ENCODE measurements around the gene RAET1E. TPM values are rescaled to one million over a fixed set of nuclear protein-coding genes. Genes with fewer than 3 reads are reported as not detected.

Gene RAET1E
- total and polyA plus RNA-seq, 9 of the 15 experiments (the other 6 are each of a cell fraction or from before 2014, with no cell fraction given): not detected

DNA sequence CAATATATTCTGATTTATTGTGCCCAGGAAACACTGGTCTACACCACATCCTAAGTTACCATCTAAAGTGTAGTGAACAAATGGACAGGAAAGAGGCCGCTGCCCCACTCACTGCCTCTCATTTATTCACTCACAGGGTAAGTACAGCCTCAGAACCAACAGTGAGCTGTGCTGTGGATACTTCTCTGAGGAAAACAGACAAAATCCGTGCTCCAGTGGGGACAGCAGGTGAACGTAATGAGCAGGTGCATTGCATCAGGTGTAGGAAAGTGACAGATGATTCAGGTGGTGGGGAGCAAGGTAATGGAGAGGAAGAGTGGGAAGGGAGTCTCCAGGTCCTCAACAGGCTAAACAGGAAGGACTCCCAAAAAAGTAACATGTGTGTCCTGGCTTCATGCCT, 35.5 kb upstream of the RAET1E start:
- Histone ChIP-seq H3K79me2 (ENCODE audit: control insufficient read depth, insufficient read depth, low read length) (no peaks in the 10 kb centered on the region), H3K4me3 (no peak overlapping the region), H3K4me1 (replicated peaks in 1 of 2; ENCODE audit: control insufficient read depth in 2 of 2, insufficient read depth in 2 of 2, low read length in 2 of 2) (peaks cover 0 to 3% of the 10 kb centered on the region in 2 experiments; a peak in 2 of 5 replicates), H2AFZ (ENCODE audit: low read depth, low read length) (no peak overlapping the region), H3K27me3 (ENCODE audit: control insufficient read depth in 2 of 2, insufficient read depth in 2 of 2, low read length in 2 of 2) (peaks cover 23 to 43% of the 10 kb centered on the region in 2 experiments), H3K9ac (ENCODE audit: insufficient read depth in 1 of 2, low read depth in 2 of 2, low read length in 2 of 2) (no peak overlapping the region), H3K36me3 (ENCODE audit: control insufficient read depth, insufficient read depth, low read length) (no peaks in the 10 kb centered on the region), H3K9me1 (ENCODE audit: control insufficient read depth, insufficient read depth, low read length) (no peaks in the 10 kb centered on the region), H3K27ac (ENCODE audit: extremely low read depth, low read depth, low read length) (no peak overlapping the region), H3K9me3 (replicated peaks; ENCODE audit: control insufficient read depth, insufficient read depth, low read depth, low read length) (no peaks in the 10 kb centered on the region), H3K4me2 (ENCODE audit: insufficient read depth, low read length) (no peak overlapping the region), H4K20me1 (replicated peaks; ENCODE audit: control insufficient read depth, insufficient read depth, low read length) (no peaks in the 10 kb centered on the region)
- DNase-seq (ENCODE audit: extremely low read depth in 1 of 4, low spot score in 3 of 4): no peak
- in situ Hi-C loops (cut with MboI) (loop anchor here (5.0 kb wide), 1 partner anchor 879 kb away; no protein-coding TSS in a partner anchor), intact Hi-C loops (cut with micrococcal nuclease) (loop anchor here (5.0 to 10.0 kb wide), 4 partner anchors 134 to 884 kb away; partner anchors contain the start of gene ULBP3)
- 5% methylated on average over 3 of the region's 3 CpGs for WGBS (ENCODE audit: insufficient coverage, low coverage, missing lambda C conversion rate)
- ChIA-PET CTCF (ENCODE audit: low intra/inter-chr PET ratio) (interaction anchor here (0.6 to 5.1 kb wide), 9 partner anchors 72 to 882 kb away, joined by 3 to 70 read pairs (median 4); partner anchors contain the start of gene ULBP3), POLR2A (no interaction called here)
- no TSS peak for BruUV-seq (replicated peaks)
- FAIRE-seq: no peak
- ATAC-seq: no peak
- no peak for TF ChIP-seq HNRNPLL (IDR thresholded peaks at IDR 0.05; ENCODE audit: low read depth, low read length, poor library complexity, severe bottlenecking)
- no peak for TF ChIP-seq ZNF124 (CRISPR knock-in tag; IDR thresholded peaks at IDR 0.05)
- no peak for TF ChIP-seq ZKSCAN1 (IDR thresholded peaks at IDR 0.05; ENCODE audit: low read depth, low read length)
- TF ChIP-seq, protein P1, sequence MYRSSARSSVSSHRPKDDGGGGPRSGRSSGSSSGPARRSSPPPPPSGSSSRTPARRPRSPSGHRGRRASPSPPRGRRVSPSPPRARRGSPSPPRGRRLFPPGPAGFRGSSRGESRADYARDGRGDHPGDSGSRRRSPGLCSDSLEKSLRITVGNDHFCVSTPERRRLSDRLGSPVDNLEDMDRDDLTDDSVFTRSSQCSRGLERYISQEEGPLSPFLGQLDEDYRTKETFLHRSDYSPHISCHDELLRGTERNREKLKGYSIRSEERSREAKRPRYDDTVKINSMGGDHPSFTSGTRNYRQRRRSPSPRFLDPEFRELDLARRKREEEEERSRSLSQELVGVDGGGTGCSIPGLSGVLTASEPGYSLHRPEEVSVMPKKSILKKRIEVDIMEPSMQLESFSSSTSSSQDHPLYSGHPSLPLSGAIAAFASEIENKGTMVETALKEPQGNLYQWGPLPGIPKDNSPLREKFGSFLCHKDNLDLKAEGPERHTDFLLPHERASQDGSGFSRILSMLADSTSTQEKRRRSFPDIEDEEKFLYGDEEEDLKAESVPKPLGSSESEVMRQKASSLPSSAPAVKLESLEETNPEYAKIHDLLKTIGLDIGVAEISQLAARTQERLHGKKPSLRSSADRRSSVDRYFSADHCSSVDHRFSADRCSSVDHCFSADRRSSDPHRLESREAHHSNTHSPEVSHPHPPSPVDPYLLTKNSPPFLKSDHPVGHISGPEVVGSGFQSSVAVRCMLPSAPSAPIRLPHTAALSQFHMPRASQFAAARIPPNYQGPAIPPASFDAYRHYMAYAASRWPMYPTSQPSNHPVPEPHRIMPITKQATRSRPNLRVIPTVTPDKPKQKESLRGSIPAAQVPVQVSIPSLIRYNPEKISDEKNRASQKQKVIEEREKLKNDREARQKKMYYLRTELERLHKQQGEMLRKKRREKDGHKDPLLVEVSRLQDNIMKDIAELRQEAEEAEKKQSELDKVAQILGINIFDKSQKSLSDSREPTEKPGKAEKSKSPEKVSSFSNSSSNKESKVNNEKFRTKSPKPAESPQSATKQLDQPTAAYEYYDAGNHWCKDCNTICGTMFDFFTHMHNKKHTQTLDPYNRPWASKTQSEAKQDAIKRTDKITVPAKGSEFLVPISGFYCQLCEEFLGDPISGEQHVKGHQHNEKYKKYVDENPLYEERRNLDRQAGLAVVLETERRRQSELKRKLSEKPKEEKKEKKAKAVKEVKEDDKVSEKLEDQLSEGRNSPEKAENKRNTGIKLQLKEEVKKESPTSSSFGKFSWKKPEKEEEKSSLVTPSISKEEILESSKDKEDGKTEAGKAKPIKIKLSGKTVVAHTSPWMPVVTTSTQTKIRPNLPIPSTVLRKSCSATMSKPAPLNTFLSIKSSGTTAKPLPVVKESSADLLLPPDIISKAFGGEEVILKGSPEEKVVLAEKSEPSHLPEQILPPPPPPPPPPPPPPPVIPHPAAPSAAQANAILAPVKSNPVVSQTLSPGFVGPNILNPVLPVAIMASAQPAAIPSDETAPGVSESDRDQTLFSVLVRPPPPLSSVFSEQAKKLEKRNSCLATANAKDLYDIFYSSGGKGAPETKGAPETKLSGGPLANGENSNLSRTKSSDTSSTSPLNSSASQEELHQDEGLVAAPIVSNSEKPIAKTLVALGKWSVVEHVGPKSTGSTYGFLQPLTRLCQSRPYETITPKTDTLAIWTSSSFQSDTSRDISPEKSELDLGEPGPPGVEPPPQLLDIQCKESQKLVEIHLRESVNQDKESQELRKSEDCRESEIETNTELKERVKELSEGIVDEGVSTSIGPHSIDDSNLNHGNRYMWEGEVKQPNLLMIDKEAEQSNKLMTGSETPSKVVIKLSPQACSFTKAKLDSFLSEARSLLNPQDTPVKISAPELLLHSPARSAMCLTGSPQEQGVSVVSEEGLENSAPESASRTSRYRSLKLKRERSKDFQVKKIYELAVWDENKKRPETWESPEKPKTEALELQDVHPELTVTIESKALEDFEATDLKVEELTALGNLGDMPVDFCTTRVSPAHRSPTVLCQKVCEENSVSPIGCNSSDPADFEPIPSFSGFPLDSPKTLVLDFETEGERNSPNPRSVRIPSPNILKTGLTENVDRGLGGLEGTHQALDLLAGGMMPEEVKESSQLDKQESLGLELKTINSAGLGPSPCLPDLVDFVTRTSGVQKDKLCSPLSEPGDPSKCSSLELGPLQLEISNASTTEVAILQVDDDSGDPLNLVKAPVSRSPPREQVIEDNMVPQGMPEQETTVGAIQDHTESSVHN (IDR thresholded peaks at IDR 0.05; ENCODE audit: borderline replicate concordance in 1 of 2, low read depth in 1 of 2): no peak
- no peak for TF ChIP-seq HDGF (IDR thresholded peaks at IDR 0.05)
- no peak for TF ChIP-seq NR2F6 (CRISPR knock-in tag; IDR thresholded peaks at IDR 0.05)
- TF ChIP-seq, protein P2, sequence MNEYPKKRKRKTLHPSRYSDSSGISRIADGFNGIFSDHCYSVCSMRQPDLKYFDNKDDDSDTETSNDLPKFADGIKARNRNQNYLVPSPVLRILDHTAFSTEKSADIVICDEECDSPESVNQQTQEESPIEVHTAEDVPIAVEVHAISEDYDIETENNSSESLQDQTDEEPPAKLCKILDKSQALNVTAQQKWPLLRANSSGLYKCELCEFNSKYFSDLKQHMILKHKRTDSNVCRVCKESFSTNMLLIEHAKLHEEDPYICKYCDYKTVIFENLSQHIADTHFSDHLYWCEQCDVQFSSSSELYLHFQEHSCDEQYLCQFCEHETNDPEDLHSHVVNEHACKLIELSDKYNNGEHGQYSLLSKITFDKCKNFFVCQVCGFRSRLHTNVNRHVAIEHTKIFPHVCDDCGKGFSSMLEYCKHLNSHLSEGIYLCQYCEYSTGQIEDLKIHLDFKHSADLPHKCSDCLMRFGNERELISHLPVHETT (CRISPR knock-in tag; conservative IDR thresholded peaks at IDR 0.05 in 1 of 2, IDR thresholded peaks at IDR 0.05 in 1 of 2): no peak
- TF ChIP-seq NR4A1 (CRISPR knock-in tag; IDR thresholded peaks at IDR 0.05): no peak
- no peak for TF ChIP-seq NR4A1 (tag; IDR thresholded peaks at IDR 0.05)
- no peak for TF ChIP-seq CBX8 (IDR thresholded peaks at IDR 0.05; ENCODE audit: borderline replicate concordance, extremely low read depth, low read depth, low read length, poor library complexity, severe bottlenecking)
- TF ChIP-seq NFE2L1 (tag; IDR thresholded peaks at IDR 0.05; ENCODE audit: borderline replicate concordance, low read depth): no peak

Data from K562 (cell line).